H9 (cell line): ENCODE data around the gene UNC13C. TPM values are rescaled to one million over a fixed set of nuclear protein-coding genes. Genes with fewer than 3 reads are reported as not detected.

Source experiments
- DNase-seq: peaks from one replicate; pipeline ENCODE4 v3.0.0-alpha.2; 2017
- H2AFZ ChIP-seq: one replicate; pipeline ENCODE4 v1.6.1; 2013; ENCODE audit warnings: mild to moderate bottlenecking, low read length, control low read depth, moderate library complexity
- H2AK5ac ChIP-seq: 2 replicates; pipeline ENCODE4 v1.6.1; 2013; ENCODE audit warnings: low read length, control low read depth, mixed read lengths; ENCODE audit not compliant: insufficient read length
- H2BK120ac ChIP-seq: one replicate; pipeline ENCODE4 v1.6.1; 2013; ENCODE audit warnings: low read depth, mild to moderate bottlenecking, low read length, control low read depth, inconsistent platforms; ENCODE audit not compliant: poor library complexity, severe bottlenecking
- H2BK12ac ChIP-seq: 2 replicates; pipeline ENCODE4 v1.6.1; 2013; ENCODE audit warnings: low read length, control low read depth, mixed read lengths, low read depth; ENCODE audit not compliant: insufficient read length
- H2BK15ac ChIP-seq: 2 replicates; pipeline ENCODE4 v1.6.1; 2013; ENCODE audit warnings: low read depth, low read length, control low read depth
- H2BK20ac ChIP-seq: one replicate; pipeline ENCODE4 v1.6.1; 2013; ENCODE audit warnings: low read depth, mild to moderate bottlenecking, low read length, control low read depth, inconsistent platforms; ENCODE audit not compliant: poor library complexity, severe bottlenecking
- H2BK5ac ChIP-seq: 2 replicates; pipeline ENCODE4 v1.6.1; 2013; ENCODE audit warnings: low read length, control low read depth, mixed read lengths; ENCODE audit not compliant: insufficient read length
- H3K14ac ChIP-seq: 2 replicates; pipeline ENCODE4 v1.6.1; 2013; ENCODE audit warnings: low read length, control low read depth; ENCODE audit not compliant: insufficient read depth
- H3K18ac ChIP-seq: 2 replicates; pipeline ENCODE4 v1.6.1; 2013; ENCODE audit warnings: low read depth, mild to moderate bottlenecking, mixed read lengths, low read length, control low read depth; ENCODE audit not compliant: insufficient read length
- H3K23ac ChIP-seq: 2 replicates; pipeline ENCODE4 v1.6.1; 2013; ENCODE audit warnings: low read length, control low read depth, mixed read lengths, low read depth; ENCODE audit not compliant: insufficient read length
- H3K23me2 ChIP-seq: 2 replicates; pipeline ENCODE4 v1.6.1; 2013; ENCODE audit warnings: low read depth, mild to moderate bottlenecking, mixed read lengths, low read length, control low read depth; ENCODE audit not compliant: insufficient read length, poor library complexity, severe bottlenecking
- H3K27ac ChIP-seq: 2 replicates; pipeline ENCODE4 v1.5.1; 2013; ENCODE audit warnings: low read length, control low read depth, mixed read lengths, low read depth; ENCODE audit not compliant: insufficient read length
- H3K27me3 ChIP-seq: 2 replicates; pipeline ENCODE4 v1.6.1; 2013; ENCODE audit warnings: low read length, control low read depth, inconsistent platforms; ENCODE audit not compliant: insufficient read depth
- H3K4ac ChIP-seq: 2 replicates; pipeline ENCODE4 v1.6.1; 2013; ENCODE audit warnings: low read depth, mild to moderate bottlenecking, control low read depth, inconsistent platforms, low read length, moderate library complexity
- H3K4me1 ChIP-seq: 2 replicates; pipeline ENCODE4 v1.6.1; 2013; ENCODE audit warnings: low read length, control low read depth, inconsistent platforms; ENCODE audit not compliant: insufficient read depth
- H3K4me2 ChIP-seq: 2 replicates; pipeline ENCODE4 v1.6.1; 2013; ENCODE audit warnings: low read length, control low read depth, mixed read lengths; ENCODE audit not compliant: insufficient read length, insufficient read depth
- H3K56ac ChIP-seq: 2 replicates; pipeline ENCODE4 v1.6.1; 2013; ENCODE audit warnings: low read depth, mild to moderate bottlenecking, mixed read lengths, low read length, control low read depth; ENCODE audit not compliant: insufficient read length
- H3K79me1 ChIP-seq: 2 replicates; pipeline ENCODE4 v1.6.1; 2013; ENCODE audit warnings: low read depth, mild to moderate bottlenecking, moderate library complexity, low read length, control low read depth, inconsistent platforms; ENCODE audit not compliant: insufficient read depth, poor library complexity, severe bottlenecking
- H3K79me2 ChIP-seq: 2 replicates; pipeline ENCODE4 v1.6.1; 2013; ENCODE audit warnings: low read length, control low read depth, inconsistent platforms; ENCODE audit not compliant: insufficient read depth
- H3K9ac ChIP-seq: 2 replicates; pipeline ENCODE4 v1.6.1; 2013; ENCODE audit warnings: low read length, control low read depth, mixed read lengths; ENCODE audit not compliant: insufficient read length; ENCODE audit errors: extremely low read depth
- H3K9me3 ChIP-seq: one replicate; pipeline ENCODE4 v1.6.1; 2013; ENCODE audit warnings: low read depth, low read length, inconsistent platforms; ENCODE audit not compliant: control insufficient read depth
- H3T11ph ChIP-seq: one replicate; pipeline ENCODE4 v1.6.1; 2013; ENCODE audit warnings: mild to moderate bottlenecking, low read length, control low read depth, inconsistent platforms
- H4K20me1 ChIP-seq: one replicate; pipeline ENCODE4 v1.6.1; 2013; ENCODE audit not compliant: control insufficient read depth, insufficient read length, insufficient read depth
- H4K5ac ChIP-seq: 2 replicates; pipeline ENCODE4 v1.6.1; 2013; ENCODE audit warnings: low read depth, mild to moderate bottlenecking, mixed read lengths, low read length, control low read depth; ENCODE audit not compliant: insufficient read length
- H4K8ac ChIP-seq: replicated peaks from 2 replicates; pipeline ENCODE4 v1.6.1; 2013; ENCODE audit warnings: low read length, control low read depth, mixed read lengths, low read depth; ENCODE audit not compliant: insufficient read length
- H4K91ac ChIP-seq: 2 replicates; pipeline ENCODE4 v1.6.1; 2013; ENCODE audit warnings: low read depth, mild to moderate bottlenecking, moderate library complexity, mixed read lengths, low read length, control low read depth; ENCODE audit not compliant: insufficient read length
- H3K27ac Mint-ChIP-seq, 3 experiments: 2 replicates in 2 of 3; 3 replicates in 1 of 3; pipeline ENCODE4 v1.8.0; 2020 to 2021; ENCODE audit warnings: mixed read lengths in 3 of 3, mild to moderate bottlenecking in 1 of 3, moderate library complexity in 1 of 3
- H3K27me3 Mint-ChIP-seq: 2 replicates; pipeline ENCODE4 v1.8.0; 2021; ENCODE audit warnings: low read depth, mild to moderate bottlenecking, moderate library complexity, mixed read lengths
- H3K36me3 Mint-ChIP-seq, 3 experiments: 2 replicates in 2 of 3; 3 replicates in 1 of 3; pipeline ENCODE4 v1.8.0; 2020 to 2021; ENCODE audit warnings: low read depth in 3 of 3, mixed read lengths in 3 of 3; ENCODE audit not compliant: insufficient read depth in 1 of 3
- H3K4me1 Mint-ChIP-seq, 2 experiments: 2 replicates each; pipeline ENCODE4 v1.8.0; 2020; ENCODE audit warnings: mixed read lengths in 2 of 2
- H3K4me3 Mint-ChIP-seq, 2 experiments: 2 replicates in 1 of 2; 3 replicates in 1 of 2; pipeline ENCODE4 v1.8.0; 2020 to 2021; ENCODE audit warnings: mild to moderate bottlenecking in 2 of 2, mixed read lengths in 2 of 2, moderate library complexity in 1 of 2
- H3K9me3 Mint-ChIP-seq, 2 experiments: 2 replicates in 1 of 2; 3 replicates in 1 of 2; pipeline ENCODE4 v1.8.0; 2020; ENCODE audit warnings: mild to moderate bottlenecking in 2 of 2, mixed read lengths in 2 of 2, moderate library complexity in 1 of 2
- CTCF ChIP-seq: fragments of 200-600 bp; sonication (generic); conservative IDR thresholded peaks from 3 replicates; pipeline ENCODE4 v1.8.0; 2021; ENCODE audit warnings: antibody characterized with exemption, mild to moderate bottlenecking
- WGBS: extraction: QIAGEN DNeasy Blood & Tissue Kit; methylation state at CpG from one replicate; pipeline ENCODE4 v1.1.7; 2013; ENCODE audit warnings: missing lambda C conversion rate, low lambda C conversion rate, mixed read lengths; ENCODE audit not compliant: insufficient read length; ENCODE audit errors: extremely low coverage; 5-methylcytosine and 5-hydroxymethylcytosine counted together
- total RNA-seq: library from RNA; stranded (reverse); gene quantifications from 2 replicates; pipeline ENCODE4 v1.2.1, GENCODE V29; 2021

UNC13C gene
- total RNA-seq, 1 experiment from 2014 or later = 0.02 TPM

GRCh38 chr15:54066403-54066802 is 88.2 kb downstream of the UNC13C start:
- Mint-ChIP-seq H3K27ac (no peak overlapping the region), H3K4me1 (0 out of 4 replicates have a peak, but pooled peaks cover 0 to 4% of the 10 kb centered on the region in 2 experiments), H3K36me3 (0 out of 7 replicates have a peak, but pooled peaks cover 0 to 2% (median 0%) of the 10 kb centered on the region in 3 experiments), H3K4me3 (no peak overlapping the region), H3K27me3 (no peaks in the 10 kb centered on the region), H3K9me3 (peaks cover 0 to 3% of the 10 kb centered on the region in 2 experiments; a peak in 1 of 5 replicates)
- Histone ChIP-seq H3K79me1 (no peaks in the 10 kb centered on the region), H4K5ac (no peak overlapping the region), H3K9ac (no peak overlapping the region), H3K79me2 (no peaks in the 10 kb centered on the region), H4K8ac (no peak overlapping the region), H3K56ac (no peak overlapping the region), H4K20me1 (no peaks in the 10 kb centered on the region), H3K4ac (no peak overlapping the region), H2BK120ac (no peak overlapping the region), H2AFZ (no peak overlapping the region), H3T11ph (no peak overlapping the region), H2BK12ac (no peak overlapping the region), H3K14ac (no peak overlapping the region), H2AK5ac (no peak overlapping the region), H3K18ac (no peak overlapping the region), H2BK20ac (no peak overlapping the region), H3K4me1 (no peaks in the 10 kb centered on the region), H4K91ac (no peak overlapping the region), H3K27ac (no peak overlapping the region), H3K27me3 (no peaks in the 10 kb centered on the region), H3K23ac (no peak overlapping the region), H3K23me2 (no peaks in the 10 kb centered on the region), H3K9me3 (no peaks in the 10 kb centered on the region), H3K4me2 (no peak overlapping the region), H2BK15ac (no peak overlapping the region), H2BK5ac (no peak overlapping the region)
- DNase-seq = no peak
- no CpG with 5 or more reads among the region's 3 CpGs for WGBS
- no peak for TF ChIP-seq CTCF
